HEK293T (cell line): Measurements from ENCODE around the gene MFAP4.

Experiments used
- CTCF ChIA-PET: fragments of 350-600 bp; formaldehyde crosslinking; extraction: SDS; loops from one replicate; lab custom pipeline; 2021; ENCODE audit warnings: antibody characterized with exemption, inconsistent platforms; lab: Yijun Ruan, JAX
- POLR2A ChIA-PET: fragments of 350-600 bp; formaldehyde crosslinking; extraction: SDS; loops from one replicate; lab custom pipeline; 2020; ENCODE audit warnings: antibody characterized with exemption, inconsistent platforms; lab: Yijun Ruan, JAX
- DNase-seq: peaks from one replicate; pipeline ENCODE4 v3.0.0; 2012; ENCODE audit warnings: mixed read lengths; ENCODE audit errors: extremely low spot score
- ARNT ChIP-seq: fragments of 450-650 bp; IDR thresholded peaks from 2 replicates; pipeline ENCODE4 v1.6.1; 2017; ENCODE audit warnings: mild to moderate bottlenecking
- BHLHE40 ChIP-seq: fragments of 450-650 bp; IDR thresholded peaks from 2 replicates; pipeline ENCODE4 v1.6.1; 2016; ENCODE audit warnings: mild to moderate bottlenecking, moderate library complexity, borderline replicate concordance
- CTBP1 ChIP-seq: fragments of 450-650 bp; IDR thresholded peaks from 2 replicates; pipeline ENCODE4 v1.6.1; 2016; ENCODE audit warnings: borderline replicate concordance
- ELF4 ChIP-seq: fragments of 450-650 bp; IDR thresholded peaks from 2 replicates; pipeline ENCODE4 v1.6.1; 2017; ENCODE audit warnings: antibody characterized with exemption
- FOXA1 ChIP-seq: fragments of 450-650 bp; IDR thresholded peaks from 2 replicates; pipeline ENCODE4 v1.6.1; 2016; ENCODE audit warnings: mild to moderate bottlenecking
- FOXK2 ChIP-seq: fragments of 450-650 bp; IDR thresholded peaks from 2 replicates; pipeline ENCODE4 v1.6.1; 2016; ENCODE audit warnings: mild to moderate bottlenecking
- FOXM1 ChIP-seq: fragments of 450-650 bp; IDR thresholded peaks from 2 replicates; pipeline ENCODE4 v1.6.1; 2017; ENCODE audit warnings: mild to moderate bottlenecking, borderline replicate concordance
- HDGF ChIP-seq: fragments of 450-650 bp; IDR thresholded peaks from 2 replicates; pipeline ENCODE4 v1.6.1; 2017; ENCODE audit warnings: antibody characterized with exemption, borderline replicate concordance
- L3MBTL2 ChIP-seq: fragments of 450-650 bp; conservative IDR thresholded peaks from 2 replicates; pipeline ENCODE4 v1.6.1; 2016; ENCODE audit warnings: mild to moderate bottlenecking
- LEF1 ChIP-seq: fragments of 450-650 bp; IDR thresholded peaks from 2 replicates; pipeline ENCODE4 v1.6.1; 2017; ENCODE audit warnings: mild to moderate bottlenecking, borderline replicate concordance
- NFRKB ChIP-seq: fragments of 450-650 bp; IDR thresholded peaks from 2 replicates; pipeline ENCODE4 v1.6.1; 2016; ENCODE audit warnings: mild to moderate bottlenecking, moderate library complexity
- PKNOX1 ChIP-seq: fragments of 450-650 bp; IDR thresholded peaks from 2 replicates; pipeline ENCODE4 v1.6.1; 2016
- SP1 ChIP-seq: fragments of 450-650 bp; IDR thresholded peaks from 2 replicates; pipeline ENCODE4 v1.6.1; 2017
- SUZ12 ChIP-seq: fragments of 450-650 bp; IDR thresholded peaks from 2 replicates; pipeline ENCODE4 v1.6.1; 2016; ENCODE audit warnings: mild to moderate bottlenecking
- TARDBP ChIP-seq: fragments of 450-650 bp; IDR thresholded peaks from 2 replicates; pipeline ENCODE4 v1.6.1; 2016
- ZNF384 ChIP-seq: fragments of 450-650 bp; IDR thresholded peaks from 2 replicates; pipeline ENCODE4 v1.6.1; 2016

The MFAP4 gene

GRCh38 chr17:19424934-19425868 is 38.2 kb upstream of the MFAP4 start:
- ChIA-PET CTCF (no interaction called here), POLR2A (interaction anchor here (2.4 kb wide), 1 partner anchor 47 kb away, joined by 9 read pairs; the partner anchor contains the start of gene MAPK7)
- no peak for DNase-seq
- no peak for TF ChIP-seq SP1
- no peak for TF ChIP-seq ELF4
- no peak for TF ChIP-seq SUZ12
- TF ChIP-seq FOXM1, result no peak
- no peak for TF ChIP-seq NFRKB
- TF ChIP-seq ZNF384, result no peak
- TF ChIP-seq HDGF, result no peak
- no peak for TF ChIP-seq LEF1
- no peak for TF ChIP-seq FOXA1
- no peak for TF ChIP-seq PKNOX1
- TF ChIP-seq TARDBP, result no peak
- TF ChIP-seq CTBP1, result no peak
- TF ChIP-seq ARNT, result no peak
- TF ChIP-seq L3MBTL2, result no peak
- TF ChIP-seq BHLHE40, result no peak
- TF ChIP-seq FOXK2, result no peak

GRCh38 chr17:19421926-19422325 is 34.9 kb upstream of the MFAP4 start:
- DNase-seq, result no peak
- POLR2A ChIA-PET, result interaction anchor here (1.1 kb wide), 1 partner anchor 44 kb away, joined by 4 read pairs; the partner anchor contains the start of gene MAPK7
- CTCF ChIA-PET, result no interaction called here
- TF ChIP-seq HDGF, result no peak
- TF ChIP-seq NFRKB, result no peak
- TF ChIP-seq FOXM1, result no peak
- TF ChIP-seq SUZ12, result no peak
- TF ChIP-seq TARDBP, result no peak
- no peak for TF ChIP-seq L3MBTL2
- TF ChIP-seq ARNT, result no peak
- no peak for TF ChIP-seq SP1
- no peak for TF ChIP-seq CTBP1
- no peak for TF ChIP-seq ELF4

DNA sequence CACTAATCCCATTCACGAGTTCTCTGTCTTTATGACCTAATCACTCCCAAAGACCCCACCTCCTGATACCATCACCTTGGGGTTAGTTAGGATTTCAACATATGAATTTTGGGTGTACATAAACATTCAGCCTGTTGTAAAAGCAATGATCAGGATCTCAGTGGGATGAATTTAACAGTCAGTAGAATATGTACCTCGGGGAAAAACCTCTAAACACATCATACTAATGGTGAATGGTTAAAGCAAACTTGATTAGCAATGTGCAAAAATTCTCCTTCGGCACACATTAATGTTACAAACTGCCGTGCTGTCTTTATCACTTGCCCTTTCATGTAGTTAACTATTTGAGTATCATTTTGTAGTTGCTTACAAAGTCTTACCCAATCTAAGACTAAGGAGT is 34.2 kb upstream of the MFAP4 start:
- POLR2A ChIA-PET, result no interaction called here
- CTCF ChIA-PET, result no interaction called here

DNA sequence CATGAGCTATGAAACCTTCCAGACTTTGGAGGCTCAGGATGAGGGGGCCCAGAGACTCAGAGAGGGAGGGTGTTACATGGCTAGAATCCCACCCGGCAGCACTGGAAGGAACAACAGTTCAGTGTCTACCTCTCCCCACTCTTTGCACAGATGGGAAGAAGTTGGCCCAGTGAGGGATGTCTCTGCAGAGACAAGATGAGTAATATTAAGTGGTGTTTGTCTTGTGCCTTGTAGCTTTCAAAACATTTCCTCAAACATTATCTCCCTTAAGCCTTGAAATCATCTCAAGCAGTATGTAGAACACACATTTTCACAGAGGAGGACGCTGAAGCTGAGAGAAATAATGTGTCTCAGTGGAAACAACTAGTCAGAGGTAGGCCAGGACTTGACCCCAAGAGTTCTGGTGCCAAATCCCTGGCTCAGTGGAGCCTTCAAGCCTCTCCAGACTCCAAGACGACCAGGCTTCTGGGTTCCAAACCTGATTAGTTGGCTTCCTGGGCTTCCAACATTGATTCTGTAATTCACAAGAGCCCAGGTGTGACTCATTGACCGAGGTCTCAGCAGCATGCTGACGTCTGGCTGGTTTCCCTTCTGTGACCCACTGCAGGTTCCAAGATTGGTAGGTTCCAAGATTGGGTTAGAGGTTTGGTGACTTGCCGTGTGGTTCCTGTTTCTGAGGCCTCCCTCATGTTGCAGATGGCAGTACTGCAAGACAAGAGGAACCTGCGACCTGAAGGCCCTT is 31.4 kb upstream of the MFAP4 start:
- POLR2A ChIA-PET, result interaction anchor here (1.7 kb wide), 1 partner anchor 41 kb away, joined by 10 read pairs; the partner anchor contains the start of gene MAPK7
- DNase-seq, result no peak
- TF ChIP-seq ARNT (no peak), HDGF (no peak), BHLHE40 (no peak), LEF1 (no peak), SP1 (no peak), TARDBP (no peak), FOXM1 (no peak), PKNOX1 (no peak), SUZ12 (no peak), FOXK2 (no peak), FOXA1 (no peak), NFRKB (no peak), L3MBTL2 (no peak), ELF4 (no peak)
- CTCF ChIA-PET, result interaction anchor here (0.6 kb wide), 1 partner anchor 10 kb away, joined by 3 read pairs; no protein-coding TSS in a partner anchor

More for the DNA sequence above, 34.2 kb upstream of the MFAP4 start:
- TF ChIP-seq PKNOX1 (no peak), LEF1 (no peak), FOXM1 (no peak), FOXK2 (no peak), CTBP1 (no peak), SUZ12 (no peak)
- no peak for DNase-seq

DNA sequence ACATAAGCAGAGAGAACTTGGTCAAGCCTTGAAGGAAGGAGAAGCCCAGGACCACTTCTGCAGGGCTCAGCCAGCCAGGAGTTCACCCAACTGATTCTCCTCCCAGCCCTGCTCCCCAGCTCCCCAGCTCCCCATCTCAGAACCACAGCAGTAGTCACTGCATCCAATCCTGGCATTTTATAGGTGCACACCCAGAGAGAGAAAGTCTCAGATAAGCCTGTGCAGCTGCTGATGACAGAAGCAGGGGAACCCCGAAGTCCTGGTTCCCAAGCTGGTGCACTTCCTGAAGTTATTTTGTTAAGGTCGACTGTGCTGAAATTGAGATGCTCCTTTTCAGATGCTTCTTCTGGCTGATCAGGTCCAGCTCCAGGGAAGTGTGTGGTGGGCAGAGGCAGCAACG is 30.6 kb upstream of the MFAP4 start:
- POLR2A ChIA-PET, result interaction anchor here (1.7 kb wide), 1 partner anchor 40 kb away, joined by 10 read pairs; the partner anchor contains the start of gene MAPK7
- TF ChIP-seq ARNT, result no peak
- TF ChIP-seq PKNOX1, result no peak
- no peak for TF ChIP-seq FOXM1
- no peak for TF ChIP-seq LEF1
- no peak for TF ChIP-seq TARDBP
- TF ChIP-seq ELF4, result no peak
- TF ChIP-seq CTBP1, result no peak
- no peak for TF ChIP-seq FOXK2
- no peak for TF ChIP-seq FOXA1
- no peak for DNase-seq
- CTCF ChIA-PET, result interaction anchor here (0.6 kb wide), 1 partner anchor 9 kb away, joined by 3 read pairs; no protein-coding TSS in a partner anchor
